ENCODE data around the gene COL4A2. TPM values are rescaled to one million over a fixed set of nuclear protein-coding genes. Genes with fewer than 3 reads are reported as not detected.

COL4A2 gene
- total RNA-seq, 1 experiment from 2014 or later = 1.6 TPM

GRCh38 chr13:110419946-110420345 lies 112.9 kb downstream of the COL4A2 start:
- intact Hi-C loops (cut with micrococcal nuclease) = no loop called here
- DNase-seq (ENCODE audit: low read depth, low spot score) = no peak
- no peak overlapping the region for H3K4me3 ChIP-seq (replicated peaks in 1 of 2; ENCODE audit: low read depth in 1 of 2, low read length in 2 of 2)
- ChIA-PET RAD21 (ENCODE audit: low non-redundant PET in 1 of 2, low total read pairs in 2 of 2, uncharacterized antibody in 2 of 2, unreplicated experiment in 2 of 2) (no interaction called here), CTCF (no interaction called here), POLR2A (no interaction called here)
- H3K36me3 ChIP-seq (ENCODE audit: control insufficient read depth in 1 of 2, insufficient read depth in 2 of 2, low read length in 2 of 2) = no peaks in the 10 kb centered on the region
- ATAC-seq = no peak
- no TSS peak for BruUV-seq (replicated peaks)
- H3K79me2 ChIP-seq (ENCODE audit: insufficient read depth, low read length) = no peaks in the 10 kb centered on the region
- H2AFZ ChIP-seq (ENCODE audit: low read depth, low read length, poor library complexity, severe bottlenecking) = no peak overlapping the region
- no peaks in the 10 kb centered on the region for H4K20me1 ChIP-seq (ENCODE audit: insufficient read depth)
- H3K9me3 ChIP-seq (ENCODE audit: control insufficient read depth in 1 of 2, insufficient read depth in 1 of 2, low read depth in 1 of 2, low read length in 2 of 2) = no peaks in the 10 kb centered on the region
- TF ChIP-seq CBX3 (IDR thresholded peaks at IDR 0.05; ENCODE audit: low read depth) = no peak
- no peak for TF ChIP-seq FOSL1 (IDR thresholded peaks at IDR 0.05; ENCODE audit: low read depth)
- TF ChIP-seq EZH2 (IDR thresholded peaks at IDR 0.05) = no peak
- no peak for TF ChIP-seq SRF (IDR thresholded peaks at IDR 0.05; ENCODE audit: low read depth)
- no peak for TF ChIP-seq EZH2phosphoT487 (IDR thresholded peaks at IDR 0.05; ENCODE audit: borderline replicate concordance)
- no peak for TF ChIP-seq POLR2AphosphoS5 (IDR thresholded peaks at IDR 0.05; ENCODE audit: low read depth, low read length)
- no peak for TF ChIP-seq MAX (IDR thresholded peaks at IDR 0.05)
- TF ChIP-seq, protein P1, sequence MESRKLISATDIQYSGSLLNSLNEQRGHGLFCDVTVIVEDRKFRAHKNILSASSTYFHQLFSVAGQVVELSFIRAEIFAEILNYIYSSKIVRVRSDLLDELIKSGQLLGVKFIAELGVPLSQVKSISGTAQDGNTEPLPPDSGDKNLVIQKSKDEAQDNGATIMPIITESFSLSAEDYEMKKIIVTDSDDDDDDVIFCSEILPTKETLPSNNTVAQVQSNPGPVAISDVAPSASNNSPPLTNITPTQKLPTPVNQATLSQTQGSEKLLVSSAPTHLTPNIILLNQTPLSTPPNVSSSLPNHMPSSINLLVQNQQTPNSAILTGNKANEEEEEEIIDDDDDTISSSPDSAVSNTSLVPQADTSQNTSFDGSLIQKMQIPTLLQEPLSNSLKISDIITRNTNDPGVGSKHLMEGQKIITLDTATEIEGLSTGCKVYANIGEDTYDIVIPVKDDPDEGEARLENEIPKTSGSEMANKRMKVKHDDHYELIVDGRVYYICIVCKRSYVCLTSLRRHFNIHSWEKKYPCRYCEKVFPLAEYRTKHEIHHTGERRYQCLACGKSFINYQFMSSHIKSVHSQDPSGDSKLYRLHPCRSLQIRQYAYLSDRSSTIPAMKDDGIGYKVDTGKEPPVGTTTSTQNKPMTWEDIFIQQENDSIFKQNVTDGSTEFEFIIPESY (IDR thresholded peaks at IDR 0.05; ENCODE audit: extremely low read depth, insufficient replicate concordance, low read length) = no peak
- TF ChIP-seq ATF3 (IDR thresholded peaks at IDR 0.05) = no peak
- TF ChIP-seq RAD21 (IDR thresholded peaks at IDR 0.05; ENCODE audit: low read depth) = no peak
- no peak for TF ChIP-seq ELF1 (IDR thresholded peaks at IDR 0.05; ENCODE audit: borderline replicate concordance, low read depth)
- no peak for TF ChIP-seq ZNF274 (IDR thresholded peaks at IDR 0.05; ENCODE audit: low read depth, low read length)
- H3K4me2 ChIP-seq (ENCODE audit: low read length) = no peak overlapping the region
- no peaks in the 10 kb centered on the region for H3K27me3 ChIP-seq (ENCODE audit: insufficient read depth, low read length)
- H3K27ac ChIP-seq (ENCODE audit: low read depth, low read length) = no peak overlapping the region
- H3K9ac ChIP-seq (ENCODE audit: low read length) = no peak overlapping the region
- no peaks in the 10 kb centered on the region for H3K9me2 ChIP-seq (ENCODE audit: insufficient read depth)
- peaks cover 0 to 7% of the 10 kb centered on the region in 2 experiments; a peak in 2 of 4 replicates for H3K4me1 ChIP-seq (ENCODE audit: control insufficient read depth in 1 of 2, insufficient read depth in 2 of 2, low read length in 2 of 2)
